NCI-H2227 (cell line): ENCODE data around the gene HOMEZ.
"Not testable (repeated sequence)": the region's sequence is repeated elsewhere in the genome, so short reads cannot be mapped to it uniquely, and the experiment has no call there.

Experiments used
- DNase-seq: peaks from one replicate; lab custom pipeline; 2025; ENCODE audit not compliant: unreplicated experiment; lab: John Stamatoyannopoulos, UW

HOMEZ gene

GRCh38 chr14:23232241-23232808 lies 53.6 kb downstream of the HOMEZ start:
- not testable (repeated sequence) for DNase-seq

- no peak for DNase-seq
Observed at GRCh38 chr14:23228812-23229211, 57.1 kb downstream of the HOMEZ start.

- DNase-seq, result no peak
Observed at GRCh38 chr14:23227566-23227965, 58.4 kb downstream of the HOMEZ start.

GRCh38 chr14:23224958-23225357 lies 61.0 kb downstream of the HOMEZ start:
- DNase-seq, result not testable (repeated sequence)
